Measurements from ENCODE around the gene CELA2A. TPM values are rescaled to one million over a fixed set of nuclear protein-coding genes. Genes with fewer than 3 reads are reported as not detected.
A peak's percentile ranks its signal among the peaks of the same experiment; 100 is the strongest.
"Not testable (repeated sequence)": the region's sequence is repeated elsewhere in the genome, so short reads cannot be mapped to it uniquely, and the experiment has no call there.

CELA2A gene
- total and polyA plus RNA-seq, 10 of the 15 experiments (the other 5 are each of a cell fraction or from before 2014, with no cell fraction given): 0.90 TPM; not detected in 9

- no peak overlapping the region for H2AFZ ChIP-seq (ENCODE audit: control insufficient read depth, low read depth, low read length)
- H3K4me3 ChIP-seq: no peak overlapping the region
- in situ Hi-C loops (cut with MboI): no loop called here
- ATAC-seq (no peak), FAIRE-seq (no peak), DNase-seq (ENCODE audit: low read depth, low spot score) (no peak)
- ChIA-PET RAD21 (ENCODE audit: unreplicated experiment) (no interaction called here), CTCF (interaction anchor here (0.6 kb wide), 1 partner anchor 90 kb away, joined by 4 read pairs; no protein-coding TSS in a partner anchor), SMC1A (ENCODE audit: uncharacterized antibody, unreplicated experiment) (no interaction called here), POLR2A (no interaction called here)
- H3K27me3 ChIP-seq (replicated peaks in 1 of 2; ENCODE audit: control insufficient read depth in 2 of 2, insufficient read depth in 2 of 2, low read length in 1 of 2): no peaks in the 10 kb centered on the region; a peak in 1 of 4 replicates
- intact Hi-C loops (cut with micrococcal nuclease; ENCODE audit: unreplicated experiment): no loop called here
- TF ChIP-seq NFYB (IDR thresholded peaks at IDR 0.05; ENCODE audit: insufficient read depth, low read depth, low read length): peak; percentile 73
- TF ChIP-seq HDAC6 (IDR thresholded peaks at IDR 0.05; ENCODE audit: unreplicated experiment): no peak
- TF ChIP-seq RAD51 (IDR thresholded peaks at IDR 0.05): no peak
- TF ChIP-seq MTA2 (IDR thresholded peaks at IDR 0.05; ENCODE audit: low read depth): no peak
- TF ChIP-seq, protein P1, sequence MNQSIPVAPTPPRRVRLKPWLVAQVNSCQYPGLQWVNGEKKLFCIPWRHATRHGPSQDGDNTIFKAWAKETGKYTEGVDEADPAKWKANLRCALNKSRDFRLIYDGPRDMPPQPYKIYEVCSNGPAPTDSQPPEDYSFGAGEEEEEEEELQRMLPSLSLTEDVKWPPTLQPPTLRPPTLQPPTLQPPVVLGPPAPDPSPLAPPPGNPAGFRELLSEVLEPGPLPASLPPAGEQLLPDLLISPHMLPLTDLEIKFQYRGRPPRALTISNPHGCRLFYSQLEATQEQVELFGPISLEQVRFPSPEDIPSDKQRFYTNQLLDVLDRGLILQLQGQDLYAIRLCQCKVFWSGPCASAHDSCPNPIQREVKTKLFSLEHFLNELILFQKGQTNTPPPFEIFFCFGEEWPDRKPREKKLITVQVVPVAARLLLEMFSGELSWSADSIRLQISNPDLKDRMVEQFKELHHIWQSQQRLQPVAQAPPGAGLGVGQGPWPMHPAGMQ (IDR thresholded peaks at IDR 0.05; ENCODE audit: borderline replicate concordance): no peak
- TF ChIP-seq NR2F1 (conservative IDR thresholded peaks at IDR 0.05): no peak
- no peak overlapping the region for H3K9ac ChIP-seq (ENCODE audit: control insufficient read depth, insufficient read depth, low read length)
- no peaks in the 10 kb centered on the region for H3K79me2 ChIP-seq (ENCODE audit: control insufficient read depth, insufficient read depth, low read length)
- H3K4me2 ChIP-seq (ENCODE audit: control insufficient read depth, insufficient read depth): no peak overlapping the region
- no peaks in the 10 kb centered on the region for H4K20me1 ChIP-seq (ENCODE audit: control insufficient read depth, insufficient read depth)
- no peaks in the 10 kb centered on the region for H3K9me3 ChIP-seq (replicated peaks; ENCODE audit: control insufficient read depth, insufficient read depth, low read length)
- H3K36me3 ChIP-seq (ENCODE audit: control insufficient read depth in 2 of 2, insufficient read depth in 2 of 2, low read length in 1 of 2): no peaks in the 10 kb centered on the region
- no TSS peak for BruUV-seq (replicated peaks)
- WGBS (ENCODE audit: insufficient coverage, insufficient replicate concordance, low lambda C conversion rate, missing lambda C conversion rate): 49% methylated on average over 2 of the region's 2 CpGs
- H3K27ac ChIP-seq (ENCODE audit: control insufficient read depth, insufficient read depth): no peak overlapping the region
- H3K4me1 ChIP-seq (ENCODE audit: control insufficient read depth, insufficient read depth, low read length): peaks cover 4% of the 10 kb centered on the region
Measured at GRCh38 chr1:15457585-15457984, 1.1 kb downstream of the CELA2A start.

- H4K20me1 ChIP-seq (ENCODE audit: control insufficient read depth, insufficient read depth); ATAC-seq; H3K27me3 ChIP-seq (replicated peaks in 1 of 2; ENCODE audit: control insufficient read depth in 2 of 2, insufficient read depth in 2 of 2, low read length in 1 of 2); in situ Hi-C loops (cut with MboI); DNase-seq (ENCODE audit: low read depth, low spot score); H2AFZ ChIP-seq (ENCODE audit: control insufficient read depth, low read depth, low read length); H3K4me1 ChIP-seq (ENCODE audit: control insufficient read depth, insufficient read depth, low read length); H3K27ac ChIP-seq (ENCODE audit: control insufficient read depth, insufficient read depth); CTCF ChIA-PET; H3K9ac ChIP-seq (ENCODE audit: control insufficient read depth, insufficient read depth, low read length); POLR2A ChIA-PET; H3K4me3 ChIP-seq; H3K9me3 ChIP-seq (replicated peaks; ENCODE audit: control insufficient read depth, insufficient read depth, low read length); H3K36me3 ChIP-seq (ENCODE audit: control insufficient read depth in 2 of 2, insufficient read depth in 2 of 2, low read length in 1 of 2); SMC1A ChIA-PET (ENCODE audit: uncharacterized antibody, unreplicated experiment); FAIRE-seq; H3K4me2 ChIP-seq (ENCODE audit: control insufficient read depth, insufficient read depth); intact Hi-C loops (cut with micrococcal nuclease; ENCODE audit: unreplicated experiment); RAD21 ChIA-PET (ENCODE audit: unreplicated experiment); H3K79me2 ChIP-seq (ENCODE audit: control insufficient read depth, insufficient read depth, low read length); BruUV-seq (replicated peaks): not testable (repeated sequence)
- WGBS (ENCODE audit: insufficient coverage, insufficient replicate concordance, low lambda C conversion rate, missing lambda C conversion rate): 49% methylated on average over 4 of the region's 4 CpGs
Measured at GRCh38 chr1:15458388-15458787, 1.9 kb downstream of the CELA2A start.
